HL-60 (cell line): Measurements from ENCODE around the gene PSENEN.
"Not testable (repeated sequence)": the region's sequence is repeated elsewhere in the genome, so short reads cannot be mapped to it uniquely, and the experiment has no call there.

Experiments used
- DNase-seq, 2 experiments: peaks; one replicate each; pipeline ENCODE4 v3.0.0-alpha.2; 2010 to 2020; ENCODE audit warnings: low read depth in 1 of 2, low spot score in 1 of 2
- H3K27ac ChIP-seq: fragments of 250-450 bp; sonication (Bioruptor Pico); replicated peaks from 2 replicates; pipeline ENCODE4 v1.5.1; 2020; ENCODE audit warnings: mild to moderate bottlenecking, moderate library complexity
- H3K27me3 ChIP-seq: fragments of 250-450 bp; sonication (Bioruptor Pico); 2 replicates; pipeline ENCODE4 v1.5.1; 2021; ENCODE audit warnings: mild to moderate bottlenecking, moderate library complexity; ENCODE audit not compliant: insufficient read depth, poor library complexity, severe bottlenecking
- H3K4me3 ChIP-seq: replicated peaks from 2 replicates; pipeline ENCODE4 v1.5.1; 2011; ENCODE audit warnings: mild to moderate bottlenecking, control low read depth, low read length; ENCODE audit not compliant: insufficient read depth
- CTCF ChIP-seq: IDR thresholded peaks from one replicate; pipeline ENCODE4 v1.5.1; 2011; ENCODE audit warnings: low read length, control low read depth, inconsistent platforms; ENCODE audit not compliant: insufficient read depth
- GABPA ChIP-seq: IDR thresholded peaks from 2 replicates; pipeline ENCODE4 v1.6.1; 2012; ENCODE audit warnings: low read depth
- POLR2AphosphoS5 ChIP-seq: IDR thresholded peaks from 2 replicates; pipeline ENCODE4 v1.6.1; 2012; ENCODE audit warnings: low read depth
- REST ChIP-seq: IDR thresholded peaks from 2 replicates; pipeline ENCODE4 v1.6.1; 2012; ENCODE audit warnings: low read depth; ENCODE audit not compliant: insufficient replicate concordance
- SPI1 ChIP-seq: IDR thresholded peaks from 2 replicates; pipeline ENCODE4 v1.6.1; 2012; ENCODE audit warnings: low read depth, mild to moderate bottlenecking, borderline replicate concordance

The PSENEN gene

GRCh38 chr19:35723671-35724070 lies 21.8 kb upstream of the PSENEN start:
- TF ChIP-seq POLR2AphosphoS5 (no peak), SPI1 (no peak), CTCF (no peak), REST (no peak), GABPA (no peak)
- no peaks in the 10 kb centered on the region for H3K27me3 ChIP-seq
- H3K4me3 ChIP-seq, result no peak overlapping the region
- DNase-seq, result no peak
- H3K27ac ChIP-seq, result no peak overlapping the region

GRCh38 chr19:35724132-35724531 lies 21.3 kb upstream of the PSENEN start:
- not testable (repeated sequence) for DNase-seq, H3K27me3 ChIP-seq, H3K4me3 ChIP-seq, H3K27ac ChIP-seq

GRCh38 chr19:35724560-35724959 lies 20.9 kb upstream of the PSENEN start:
- Histone ChIP-seq H3K27ac (no peak overlapping the region), H3K27me3 (no peaks in the 10 kb centered on the region), H3K4me3 (no peak overlapping the region)
- TF ChIP-seq GABPA (no peak), SPI1 (no peak), CTCF (no peak), REST (no peak), POLR2AphosphoS5 (no peak)
- DNase-seq, result no peak

- Histone ChIP-seq H3K27me3 (no peaks in the 10 kb centered on the region), H3K4me3 (no peak overlapping the region), H3K27ac (no peak overlapping the region)
- DNase-seq, result no peak
- TF ChIP-seq GABPA (no peak), POLR2AphosphoS5 (no peak), REST (no peak), CTCF (no peak), SPI1 (no peak)
Measured at GRCh38 chr19:35725216-35725861, 20.1 kb upstream of the PSENEN start.
